Measurements from ENCODE around the gene ITCH. TPM values are rescaled to one million over a fixed set of nuclear protein-coding genes. Genes with fewer than 3 reads are reported as not detected.
A peak's percentile ranks its signal among the peaks of the same experiment; 100 is the strongest.
"Not testable (repeated sequence)": the region's sequence is repeated elsewhere in the genome, so short reads cannot be mapped to it uniquely, and the experiment has no call there.

Gene ITCH
- total RNA-seq (2014; rRNA removed; shearing (Covaris generic)), result 33.2 and 34.8 TPM in 2 replicates

- DNase-seq (ENCODE audit: low spot score), result peak; percentile 95
- in situ Hi-C loops (cut with HindIII; ENCODE audit: low sequenced_read_pairs), result no loop called here
These were observed at the start of gene ITCH for GRCh38 chr20:34363062-34363464. ITCH (plus strand) TSS chr20:34363273; CDS start chr20:34393812, 30,539 bp downstream.

DNA sequence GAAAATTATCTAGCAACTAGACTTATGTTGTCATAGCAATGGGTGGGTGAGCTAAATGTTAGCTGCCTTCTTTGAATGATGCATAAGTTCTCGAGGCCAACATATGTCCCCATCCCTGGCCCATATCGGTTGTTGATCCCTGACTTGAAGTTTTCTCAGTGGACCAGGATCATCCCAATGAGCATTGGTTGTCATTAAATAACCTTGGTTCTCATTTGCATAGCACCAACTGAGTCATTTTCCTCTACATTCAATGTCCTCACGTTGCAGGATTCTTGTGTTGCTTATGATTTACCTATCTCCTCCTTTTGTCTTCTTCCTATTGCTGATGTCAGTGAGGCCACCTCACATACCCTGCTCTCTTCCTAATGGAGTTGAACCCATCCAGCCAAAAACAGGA, 47.8 kb upstream of the ITCH start:
- no peak for DNase-seq (ENCODE audit: low spot score)
- in situ Hi-C loops (cut with HindIII; ENCODE audit: low sequenced_read_pairs), result no loop called here

GRCh38 chr20:34316196-34316814, 46.8 kb upstream of the ITCH start:
- DNase-seq (ENCODE audit: low spot score), result no peak
- in situ Hi-C loops (cut with HindIII; ENCODE audit: low sequenced_read_pairs), result no loop called here

DNA sequence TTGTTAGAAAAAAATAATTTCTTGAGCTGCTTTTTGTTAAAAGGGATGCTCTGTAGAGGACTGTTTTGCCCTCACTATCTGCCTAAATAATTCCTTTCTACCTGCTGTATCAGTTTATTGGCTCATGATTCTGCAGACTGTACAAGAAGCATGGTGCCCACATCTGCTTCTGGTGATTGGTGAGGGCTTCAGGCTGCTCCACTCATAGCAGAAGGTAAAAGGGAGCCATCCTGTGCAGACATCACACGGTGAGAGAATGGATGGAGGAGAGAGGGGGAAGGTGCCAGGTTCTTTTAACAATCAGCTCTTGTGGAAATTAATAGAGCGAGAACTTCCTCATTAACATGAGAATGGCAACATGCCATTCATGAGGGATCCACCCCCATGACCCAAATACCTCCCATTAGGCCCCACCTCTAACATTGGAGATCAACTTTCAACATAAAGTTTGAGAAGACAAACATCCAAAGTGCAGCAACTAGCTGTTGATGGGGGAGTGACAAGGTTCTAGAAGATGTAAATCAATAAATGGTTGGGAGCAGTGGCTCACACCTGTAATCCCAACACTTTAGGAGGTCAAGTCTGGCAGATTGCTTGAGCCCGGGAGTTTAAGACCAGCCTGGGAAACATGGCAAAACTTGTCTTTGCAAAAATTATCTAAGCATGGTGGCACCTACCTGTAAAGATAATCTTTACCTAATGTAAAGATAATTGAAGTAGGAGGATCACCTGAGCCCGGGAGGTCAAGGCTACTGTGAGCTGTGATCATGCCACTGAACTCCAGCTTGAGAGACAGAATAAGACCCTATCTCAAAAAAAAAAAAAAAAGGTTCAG, 44.2 kb upstream of the ITCH start:
- no peak for DNase-seq (ENCODE audit: low spot score)
- in situ Hi-C loops (cut with HindIII; ENCODE audit: low sequenced_read_pairs), result no loop called here

GRCh38 chr20:34320861-34321260, 42.2 kb upstream of the ITCH start:
- DNase-seq (ENCODE audit: low spot score), result no peak

GRCh38 chr20:34322267-34323105, 40.6 kb upstream of the ITCH start:
- in situ Hi-C loops (cut with HindIII; ENCODE audit: low sequenced_read_pairs), result no loop called here

More at GRCh38 chr20:34320861-34321260, 42.2 kb upstream of the ITCH start:
- in situ Hi-C loops (cut with HindIII; ENCODE audit: low sequenced_read_pairs), result no loop called here

DNA sequence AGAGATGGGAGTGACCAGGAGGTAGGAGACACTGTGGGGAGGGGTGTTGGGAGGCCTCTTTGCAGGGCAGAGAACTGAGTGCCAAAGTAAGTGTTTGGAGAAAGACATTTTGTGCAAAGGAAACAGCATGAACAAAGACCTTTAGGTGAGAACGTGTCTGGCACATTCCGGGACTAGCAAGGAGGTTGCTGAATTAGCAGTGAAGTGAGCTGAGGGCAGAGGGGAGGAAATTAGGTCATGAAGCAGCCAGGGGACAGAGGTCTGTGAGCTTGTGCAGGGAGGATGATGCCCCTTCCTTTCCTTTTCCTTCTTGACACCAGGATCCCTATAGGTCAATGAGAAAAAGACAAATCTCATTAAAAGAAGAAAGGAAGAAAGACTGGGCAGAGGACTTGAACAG, 38.5 kb upstream of the ITCH start:
- DNase-seq (ENCODE audit: low spot score), result no peak
- in situ Hi-C loops (cut with HindIII; ENCODE audit: low sequenced_read_pairs), result no loop called here

More at GRCh38 chr20:34322267-34323105, 40.6 kb upstream of the ITCH start:
- no peak for DNase-seq (ENCODE audit: low spot score)

GRCh38 chr20:34328207-34328606, 34.9 kb upstream of the ITCH start:
- in situ Hi-C loops (cut with HindIII; ENCODE audit: low sequenced_read_pairs); DNase-seq (ENCODE audit: low spot score): not testable (repeated sequence)

DNA sequence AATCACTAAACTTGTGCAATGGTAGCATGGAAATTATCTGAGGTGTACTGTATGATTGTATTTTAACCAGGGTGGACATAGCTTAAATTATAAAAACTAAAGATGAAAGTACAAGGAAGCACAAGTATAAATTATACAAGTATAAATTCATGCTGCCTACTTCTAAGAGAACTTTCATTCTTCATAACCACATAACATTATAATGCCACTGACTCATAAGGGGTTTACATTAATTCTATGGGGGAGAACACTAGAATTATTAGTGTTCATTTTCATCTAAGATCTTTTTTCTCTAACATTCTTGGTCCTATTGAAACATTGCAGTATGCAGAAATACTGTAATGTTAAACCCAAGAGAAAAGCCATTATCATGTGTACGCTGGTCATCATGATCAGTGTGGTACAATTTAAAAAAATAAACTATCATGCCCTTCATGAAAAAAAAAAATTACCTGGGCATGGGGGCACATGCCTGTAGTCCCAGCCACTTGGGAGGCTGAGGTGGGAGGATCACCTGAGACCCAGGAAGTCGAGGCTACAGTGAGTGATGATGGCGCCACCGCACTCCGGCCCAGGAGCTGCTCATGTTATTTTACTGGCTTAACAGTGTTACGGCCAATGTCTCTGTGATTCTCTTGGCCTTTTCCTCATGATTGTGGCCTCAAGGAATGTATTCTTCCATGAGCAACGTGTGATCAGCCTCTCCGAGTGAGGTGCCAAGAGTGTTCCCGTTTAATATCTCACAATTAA, 34.0 kb upstream of the ITCH start:
- no peak for DNase-seq (ENCODE audit: low spot score)
- in situ Hi-C loops (cut with HindIII; ENCODE audit: low sequenced_read_pairs), result no loop called here

DNA sequence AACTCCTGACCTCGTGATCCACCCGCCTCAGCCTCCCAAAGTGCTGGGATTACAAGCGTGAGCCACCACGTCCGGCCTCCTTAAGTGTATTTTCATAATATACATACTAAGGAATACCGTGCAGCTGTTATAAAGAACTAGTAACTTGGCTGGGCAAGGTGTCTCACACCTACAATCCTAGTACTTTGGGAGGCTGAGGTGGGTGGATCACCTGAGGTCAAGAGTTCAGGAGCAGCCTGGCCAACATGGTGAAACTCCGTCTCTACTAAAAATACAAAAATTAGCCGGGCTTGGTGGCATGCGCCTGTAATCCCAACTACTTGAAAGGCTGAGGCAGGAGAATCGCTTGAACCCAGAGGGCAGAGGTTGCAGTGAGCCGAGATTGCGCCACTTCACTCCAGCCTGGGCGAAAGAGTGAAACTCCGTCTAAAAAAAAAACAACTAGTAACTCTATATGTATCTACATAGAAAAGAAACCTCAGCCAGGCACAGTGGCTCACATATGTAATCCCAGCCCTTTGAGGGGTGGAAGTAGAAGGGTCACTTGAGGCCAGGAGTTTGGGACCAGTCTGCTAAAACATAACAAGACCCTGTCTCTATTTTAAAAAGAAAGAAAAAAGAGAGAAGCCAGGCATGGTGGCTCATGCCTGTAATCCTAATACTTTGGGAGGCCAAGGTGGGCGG, 32.1 kb upstream of the ITCH start:
- in situ Hi-C loops (cut with HindIII; ENCODE audit: low sequenced_read_pairs); DNase-seq (ENCODE audit: low spot score): not testable (repeated sequence)

DNA sequence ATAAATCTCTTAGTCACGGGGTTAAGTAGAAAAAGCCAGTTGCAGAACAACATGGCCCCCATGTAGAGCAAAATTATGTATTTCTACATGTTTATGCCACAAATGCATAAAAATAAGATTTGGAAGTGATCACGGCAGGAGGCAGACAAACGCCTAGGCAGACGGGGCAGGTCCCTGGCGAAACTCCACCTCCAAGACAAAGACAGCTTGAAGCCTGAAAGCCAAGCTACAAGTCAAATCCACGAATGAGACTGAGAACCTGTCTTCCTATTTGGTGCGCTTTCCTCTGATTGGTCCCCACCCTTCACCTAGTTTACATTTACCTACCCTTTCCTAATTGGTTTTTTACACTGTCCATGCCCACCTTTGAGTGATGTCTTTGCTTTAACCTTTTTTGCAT, 31.2 kb upstream of the ITCH start:
- DNase-seq (ENCODE audit: low spot score), result no peak

DNA sequence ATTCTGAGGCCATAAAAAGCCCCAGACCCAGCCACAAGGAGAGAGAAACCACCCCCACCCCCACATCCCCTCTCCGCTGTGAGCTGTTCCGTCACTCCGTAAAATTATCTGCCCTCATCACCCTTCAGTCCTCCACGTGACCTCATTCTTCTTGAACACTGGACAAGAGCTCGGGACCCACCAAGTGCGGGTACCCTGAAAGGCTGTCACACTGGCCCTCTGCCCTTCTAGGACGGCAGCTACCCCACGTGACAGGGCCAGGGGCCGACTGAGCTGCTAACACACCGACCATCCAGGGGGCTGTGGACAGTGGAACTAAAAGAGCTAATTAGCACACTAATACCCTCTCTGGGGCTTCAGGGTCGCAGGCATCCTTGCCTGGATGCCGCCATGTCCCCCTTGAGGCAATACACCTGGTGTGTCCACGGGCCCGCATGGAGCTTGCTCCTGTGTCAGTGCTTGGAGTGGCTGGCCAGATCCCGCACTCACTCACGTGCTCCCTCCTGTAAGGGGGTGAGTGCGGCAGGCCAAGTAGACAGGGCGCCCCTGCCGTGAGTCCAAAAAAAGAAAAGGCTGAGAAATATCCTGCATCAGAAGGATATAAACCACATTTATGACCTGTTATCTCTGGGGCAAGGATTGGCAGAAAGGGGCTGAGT, 30.7 kb upstream of the ITCH start:
- no peak for DNase-seq (ENCODE audit: low spot score)
- in situ Hi-C loops (cut with HindIII; ENCODE audit: low sequenced_read_pairs), result no loop called here

More for the DNA sequence above, 31.2 kb upstream of the ITCH start:
- in situ Hi-C loops (cut with HindIII; ENCODE audit: low sequenced_read_pairs), result no loop called here

GRCh38 chr20:34333786-34334185, 29.3 kb upstream of the ITCH start:
- in situ Hi-C loops (cut with HindIII; ENCODE audit: low sequenced_read_pairs), result no loop called here

DNA sequence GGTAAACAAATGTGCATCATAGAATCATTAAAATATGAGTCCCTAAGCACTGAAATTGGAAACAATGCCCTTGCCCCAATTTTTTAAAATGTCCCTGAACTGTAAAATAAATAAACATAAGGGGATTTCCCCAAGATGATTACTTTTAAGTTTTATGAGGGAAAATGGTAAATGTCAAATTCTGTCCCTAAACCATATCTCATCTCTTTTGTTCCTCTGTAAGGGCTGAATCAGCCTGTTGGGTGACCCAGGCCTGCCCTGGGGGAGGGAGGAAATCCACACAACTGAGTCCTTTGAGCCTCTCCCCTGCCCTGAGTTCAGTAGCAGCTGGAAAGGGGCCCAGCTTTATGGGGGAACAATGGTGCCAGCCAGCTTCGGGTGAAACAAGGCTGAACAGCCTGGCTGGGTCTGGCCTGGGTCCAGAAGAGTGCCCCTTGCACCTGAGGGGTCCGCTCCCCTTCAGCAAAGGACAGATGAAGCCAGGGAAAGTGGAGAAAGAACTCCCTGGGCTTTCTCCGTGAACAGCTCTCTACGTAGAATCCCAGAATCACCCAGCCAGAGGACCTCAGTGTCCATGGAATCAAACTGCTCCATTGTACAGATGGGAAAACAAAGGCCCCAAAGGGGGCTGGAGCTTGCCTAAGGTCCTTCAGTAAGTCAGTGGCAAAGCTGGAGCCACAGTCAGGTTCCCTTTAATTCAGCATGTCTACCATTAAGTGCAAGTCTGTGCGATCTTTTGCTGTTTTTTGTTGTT, 28.2 kb upstream of the ITCH start:
- in situ Hi-C loops (cut with HindIII; ENCODE audit: low sequenced_read_pairs), result no loop called here
- DNase-seq (ENCODE audit: low spot score), result no peak

More at GRCh38 chr20:34333786-34334185, 29.3 kb upstream of the ITCH start:
- DNase-seq (ENCODE audit: low spot score), result no peak

DNA sequence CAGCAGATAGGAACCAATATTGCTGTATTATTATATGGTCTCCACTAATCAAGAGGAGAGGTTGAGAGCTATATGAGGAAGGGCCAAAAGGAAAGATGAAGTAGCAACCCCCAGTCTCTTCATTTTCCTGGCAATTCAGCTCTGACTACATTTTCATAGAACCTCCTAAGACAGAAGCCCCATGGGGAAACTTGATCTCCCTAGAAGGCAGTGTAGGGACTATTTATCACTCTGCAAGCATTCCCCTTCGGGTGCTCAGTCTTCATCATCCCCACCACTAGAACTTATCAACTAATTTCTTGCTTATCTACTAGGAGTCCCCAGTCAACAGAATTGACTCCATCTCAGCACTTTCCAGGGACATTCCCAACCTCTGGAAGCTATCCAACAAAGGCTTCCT, 25.5 kb upstream of the ITCH start:
- no peak for DNase-seq (ENCODE audit: low spot score)

GRCh38 chr20:34337982-34338726, 24.9 kb upstream of the ITCH start:
- DNase-seq (ENCODE audit: low spot score), result no peak

More for the DNA sequence above, 25.5 kb upstream of the ITCH start:
- in situ Hi-C loops (cut with HindIII; ENCODE audit: low sequenced_read_pairs), result no loop called here

DNA sequence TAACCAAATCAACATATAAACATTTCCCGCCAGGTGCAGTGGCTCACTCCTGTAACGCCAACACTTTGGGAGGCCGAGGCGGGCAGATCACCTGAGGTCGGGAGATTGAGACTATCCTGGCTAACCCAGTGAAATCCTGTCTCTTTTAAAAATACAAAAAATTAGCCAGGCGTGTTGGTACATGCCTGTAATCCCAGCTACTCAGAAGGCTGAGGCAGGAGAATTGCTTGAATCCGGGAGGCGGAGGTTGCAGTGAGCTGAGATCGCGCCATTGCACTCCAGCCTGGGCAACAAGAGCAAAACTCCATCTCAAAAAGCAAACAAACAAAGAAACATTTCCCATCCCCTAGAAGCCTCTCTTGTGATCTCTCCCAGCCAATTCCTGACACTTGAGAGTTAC, 22.3 kb upstream of the ITCH start:
- in situ Hi-C loops (cut with HindIII; ENCODE audit: low sequenced_read_pairs), result not testable (repeated sequence)

More at GRCh38 chr20:34337982-34338726, 24.9 kb upstream of the ITCH start:
- in situ Hi-C loops (cut with HindIII; ENCODE audit: low sequenced_read_pairs), result no loop called here

More for the DNA sequence above, 22.3 kb upstream of the ITCH start:
- not testable (repeated sequence) for DNase-seq (ENCODE audit: low spot score)
